Endothelial cell of umbilical vein (primary cell): ENCODE results near the gene HLX.

Source experiments
- EZH2 ChIP-seq: IDR thresholded peaks from 2 replicates; pipeline ENCODE4 v1.6.1; 2012; ENCODE audit warnings: borderline replicate concordance, low read depth, mild to moderate bottlenecking, moderate library complexity, low read length, inconsistent platforms; ENCODE audit not compliant: severe bottlenecking
- POLR2A ChIP-seq: IDR thresholded peaks from 2 replicates; pipeline ENCODE4 v1.6.1; 2012; ENCODE audit warnings: low read depth, mild to moderate bottlenecking, control low read depth, low read length
- POLR2AphosphoS5 ChIP-seq: IDR thresholded peaks from 2 replicates; pipeline ENCODE4 v1.6.1; 2012; ENCODE audit warnings: low read depth, mild to moderate bottlenecking, control low read depth, low read length, moderate library complexity; ENCODE audit not compliant: insufficient read depth
- TF ChIP-seq, protein P1 (sequence below), 2 donors: IDR thresholded peaks; 1 replicate in 1 of 2; 2 replicates in 1 of 2; pipeline ENCODE4 v1.5.1; 2011; ENCODE audit warnings: low read length in 2 of 2, mild to moderate bottlenecking in 2 of 2, moderate library complexity in 2 of 2, control low read depth in 1 of 2, inconsistent platforms in 1 of 2, low read depth in 1 of 2; ENCODE audit not compliant: insufficient read depth in 1 of 2; ENCODE audit errors: extremely low read depth in 1 of 2

DNA sequence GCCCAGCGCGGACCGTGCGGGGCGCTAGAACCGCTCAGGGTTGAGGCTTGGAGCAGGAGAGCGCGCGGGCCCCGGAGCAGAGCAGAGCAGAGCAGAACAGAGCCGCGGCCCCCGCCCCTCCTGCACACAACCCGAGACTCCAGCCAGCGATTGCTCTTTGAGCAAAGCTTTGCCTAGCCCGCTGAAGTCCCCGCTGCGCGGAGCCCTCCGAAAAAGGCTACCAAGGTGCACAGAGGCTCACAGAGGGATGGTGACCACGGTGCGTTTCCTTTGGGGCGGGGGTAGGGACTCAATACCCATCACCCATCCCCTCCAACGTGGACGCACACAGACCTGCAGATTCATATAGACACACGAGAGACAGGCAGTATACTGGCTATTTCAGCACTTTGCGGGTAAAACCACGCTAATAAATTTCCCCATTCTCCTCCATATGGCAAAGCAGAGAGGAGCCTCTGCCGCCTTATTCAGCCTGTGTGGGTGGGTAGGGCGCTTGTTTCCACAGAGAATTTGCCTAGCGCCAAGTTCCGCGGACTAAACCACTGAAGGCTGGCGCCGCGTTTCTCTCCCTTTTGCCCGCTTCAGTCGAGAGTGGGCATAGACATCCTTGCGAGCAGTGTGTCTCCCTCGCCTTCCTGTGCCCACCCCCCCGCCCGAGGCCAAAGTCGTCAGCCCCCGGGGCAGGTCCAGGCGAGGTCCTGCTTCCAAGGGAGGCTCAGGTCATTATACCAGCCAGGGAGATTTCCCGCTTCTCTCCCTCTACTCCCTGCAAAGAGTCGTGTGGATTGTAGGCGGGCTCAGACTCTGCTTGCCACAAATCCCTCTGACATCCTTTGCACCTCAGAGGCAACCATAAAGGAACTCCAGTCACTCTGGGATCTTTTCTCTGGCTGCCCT is 8.5 kb downstream of the HLX start:
- TF ChIP-seq POLR2AphosphoS5 = no peak
- TF ChIP-seq POLR2A = no peak
- TF ChIP-seq, protein P1, sequence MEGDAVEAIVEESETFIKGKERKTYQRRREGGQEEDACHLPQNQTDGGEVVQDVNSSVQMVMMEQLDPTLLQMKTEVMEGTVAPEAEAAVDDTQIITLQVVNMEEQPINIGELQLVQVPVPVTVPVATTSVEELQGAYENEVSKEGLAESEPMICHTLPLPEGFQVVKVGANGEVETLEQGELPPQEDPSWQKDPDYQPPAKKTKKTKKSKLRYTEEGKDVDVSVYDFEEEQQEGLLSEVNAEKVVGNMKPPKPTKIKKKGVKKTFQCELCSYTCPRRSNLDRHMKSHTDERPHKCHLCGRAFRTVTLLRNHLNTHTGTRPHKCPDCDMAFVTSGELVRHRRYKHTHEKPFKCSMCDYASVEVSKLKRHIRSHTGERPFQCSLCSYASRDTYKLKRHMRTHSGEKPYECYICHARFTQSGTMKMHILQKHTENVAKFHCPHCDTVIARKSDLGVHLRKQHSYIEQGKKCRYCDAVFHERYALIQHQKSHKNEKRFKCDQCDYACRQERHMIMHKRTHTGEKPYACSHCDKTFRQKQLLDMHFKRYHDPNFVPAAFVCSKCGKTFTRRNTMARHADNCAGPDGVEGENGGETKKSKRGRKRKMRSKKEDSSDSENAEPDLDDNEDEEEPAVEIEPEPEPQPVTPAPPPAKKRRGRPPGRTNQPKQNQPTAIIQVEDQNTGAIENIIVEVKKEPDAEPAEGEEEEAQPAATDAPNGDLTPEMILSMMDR (IDR thresholded peaks at IDR 0.05; ENCODE audit: extremely low read depth in 1 of 2, insufficient read depth in 1 of 2, low read depth in 1 of 2, low read length in 2 of 2) = no peak
- peak; percentile 56 for TF ChIP-seq EZH2
